DMS 273 (cell line): ENCODE measurements around the gene CDCA3.
A peak's percentile ranks its signal among the peaks of the same experiment; 100 is the strongest.
"Not testable (repeated sequence)": the region's sequence is repeated elsewhere in the genome, so short reads cannot be mapped to it uniquely, and the experiment has no call there.

ENCODE experiments used
- DNase-seq: peaks from one replicate; lab custom pipeline; 2025; ENCODE audit not compliant: unreplicated experiment; lab: John Stamatoyannopoulos, UW

The CDCA3 gene

DNA sequence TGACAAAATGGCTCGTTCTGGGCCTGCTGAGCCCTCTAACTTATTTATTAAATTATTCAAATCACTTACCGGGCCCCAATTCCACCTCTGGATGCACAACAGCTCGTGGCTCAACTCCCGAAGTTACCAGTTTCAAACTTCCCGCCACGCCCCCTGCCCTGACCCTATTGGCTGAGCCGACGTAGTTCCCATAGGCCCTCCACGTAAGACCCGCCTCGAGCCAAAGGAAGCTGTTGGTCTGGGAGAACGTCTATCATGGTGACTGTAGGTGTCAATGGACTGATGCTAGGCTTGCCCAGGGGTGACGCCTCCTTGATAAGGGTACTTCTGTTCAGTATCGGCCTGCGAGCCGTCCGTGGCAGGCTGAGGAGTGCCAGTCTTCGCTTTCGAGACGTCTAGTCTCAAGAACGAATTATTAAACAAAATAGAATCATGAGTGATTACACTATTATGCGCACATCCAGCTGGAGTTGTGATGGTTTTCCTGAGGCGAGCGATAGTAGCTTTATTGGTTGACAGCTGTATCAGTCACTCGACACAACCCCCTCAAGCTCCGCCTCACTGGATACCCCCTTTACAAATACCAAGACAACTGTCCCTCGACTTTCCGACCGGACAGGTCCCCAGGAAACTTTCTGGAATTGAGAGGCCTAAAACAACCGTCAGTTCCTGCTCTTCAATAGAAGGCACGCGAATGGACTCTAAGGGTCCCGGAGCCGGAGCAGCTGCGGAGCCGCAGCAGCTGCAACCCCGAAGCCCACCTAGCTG lies at the start of gene CDCA3:
Gene CDCA3, minus strand, starts transcription at position 134 of the 768 bp plus-strand sequence. CDS start 334 bp downstream, outside the sequence.
- DNase-seq = peak; percentile 98

DNA sequence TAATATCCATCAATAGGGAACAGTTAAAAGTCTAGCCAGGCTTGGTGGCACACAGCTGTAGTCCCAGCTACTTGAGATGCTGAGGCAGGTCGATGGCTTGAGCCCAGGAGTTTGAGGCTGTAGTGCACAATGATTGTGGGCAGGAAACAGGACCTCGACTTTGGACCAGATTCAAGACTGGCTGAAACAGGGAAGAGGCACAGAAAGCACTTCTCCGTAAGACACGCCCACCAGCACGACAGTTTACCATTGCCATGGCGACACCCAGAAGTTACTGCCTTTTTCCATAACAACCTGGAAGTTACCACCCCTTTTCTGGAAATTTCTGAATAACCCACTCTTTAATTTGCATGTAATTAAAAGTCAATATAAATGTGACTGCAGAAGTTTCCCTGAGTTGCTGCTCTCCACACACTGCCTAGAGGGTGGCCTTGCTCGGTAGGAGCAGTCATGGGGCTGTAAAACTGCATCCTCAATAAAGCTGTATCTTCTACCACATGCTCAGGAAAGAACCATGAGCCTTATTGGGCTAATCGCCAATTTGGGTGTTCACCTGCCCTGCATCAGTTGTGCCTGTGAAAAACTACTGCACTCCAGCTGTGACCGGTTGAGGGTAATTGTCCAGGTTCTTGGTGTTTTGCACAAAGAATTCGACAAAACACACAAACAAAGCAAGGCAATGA lies 48.9 kb upstream of the CDCA3 start:
- peak; percentile 21 for DNase-seq

DNA sequence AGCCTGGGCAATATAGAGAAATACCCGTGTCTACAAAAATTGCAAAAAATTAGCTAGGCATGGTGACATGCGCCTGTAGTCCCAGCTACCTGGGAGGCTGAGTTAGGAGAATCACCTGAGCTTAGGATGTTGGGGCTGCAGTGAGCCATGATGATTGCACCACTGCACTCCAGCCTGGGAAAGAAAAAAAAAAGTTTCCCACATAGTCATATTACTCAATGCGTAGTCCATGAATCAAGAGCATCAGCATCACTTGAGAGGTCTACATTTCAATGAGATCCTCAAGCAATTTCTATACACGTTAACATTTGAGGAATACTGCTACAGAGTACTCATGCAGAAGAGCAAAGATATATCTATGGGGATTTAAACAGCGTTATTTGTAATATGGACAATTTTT lies 48.3 kb upstream of the CDCA3 start:
- no peak for DNase-seq

DNA sequence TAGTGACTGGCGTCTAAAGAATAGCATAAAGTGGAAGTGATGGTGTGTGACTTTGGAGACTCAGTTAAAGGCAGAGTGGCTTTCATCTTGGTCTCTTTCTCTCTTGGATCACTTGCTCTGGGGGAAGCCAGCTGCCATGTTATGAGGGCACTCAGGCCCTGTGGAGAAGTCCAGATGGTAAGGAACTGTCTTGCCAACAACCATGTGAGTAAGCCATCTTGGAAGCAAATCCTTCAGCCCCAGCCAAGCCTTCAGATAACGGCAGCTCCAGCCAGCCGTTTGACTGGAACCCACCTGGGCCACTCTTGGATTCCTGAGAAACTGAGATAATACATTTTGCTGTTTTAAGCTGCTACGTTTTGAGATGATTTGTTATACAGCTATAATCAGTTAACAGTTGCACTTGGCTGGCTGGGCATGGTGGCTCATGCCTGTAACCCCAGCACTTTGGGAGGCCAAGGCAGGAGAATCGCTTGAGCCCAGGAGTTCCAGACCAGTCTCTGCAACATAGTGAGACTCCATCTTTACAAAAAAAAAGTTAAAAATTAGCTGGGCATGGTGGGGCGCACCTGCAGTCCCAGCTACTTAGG lies 45.9 kb upstream of the CDCA3 start:
- DNase-seq = peak; percentile 67

DNA sequence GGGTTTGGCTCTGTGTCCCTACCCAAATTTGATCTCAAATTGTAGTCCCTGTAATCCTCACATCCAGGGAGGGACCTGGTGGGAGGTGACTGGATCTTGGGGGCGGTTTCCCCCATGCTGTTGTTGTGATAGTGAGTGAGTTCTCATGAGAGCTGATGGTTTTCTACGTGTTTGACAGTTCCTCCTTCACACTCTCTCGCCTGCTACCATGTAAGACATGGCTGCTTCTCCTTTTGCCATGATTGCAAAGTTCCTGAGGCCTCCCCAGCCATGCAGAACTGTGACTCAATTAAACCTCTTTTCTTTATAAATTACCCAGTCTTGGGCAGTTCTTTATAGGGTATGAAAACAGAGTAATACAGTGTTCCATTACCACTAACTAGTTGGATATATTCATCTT lies 43.2 kb upstream of the CDCA3 start:
- no peak for DNase-seq

DNA sequence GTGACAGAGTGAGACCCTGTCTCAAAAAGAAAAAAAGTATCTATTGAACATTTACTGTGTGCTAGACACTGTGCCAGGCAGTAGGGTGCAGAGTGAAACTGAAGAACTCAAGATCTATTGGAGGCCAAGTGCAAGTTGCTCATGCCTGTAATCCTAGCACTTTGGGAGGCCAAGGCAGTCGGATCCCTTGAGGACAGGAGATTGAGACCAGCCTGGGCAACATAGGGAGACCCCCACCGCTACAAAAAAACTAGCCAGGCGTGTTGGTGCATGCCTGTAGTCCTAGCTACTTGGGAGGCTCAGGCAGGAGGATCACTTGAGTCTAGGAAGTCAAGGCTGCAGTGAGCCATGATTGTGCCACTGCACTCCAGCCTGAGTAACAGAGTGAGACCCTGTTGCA lies 41.6 kb upstream of the CDCA3 start:
- not testable (repeated sequence) for DNase-seq

DNA sequence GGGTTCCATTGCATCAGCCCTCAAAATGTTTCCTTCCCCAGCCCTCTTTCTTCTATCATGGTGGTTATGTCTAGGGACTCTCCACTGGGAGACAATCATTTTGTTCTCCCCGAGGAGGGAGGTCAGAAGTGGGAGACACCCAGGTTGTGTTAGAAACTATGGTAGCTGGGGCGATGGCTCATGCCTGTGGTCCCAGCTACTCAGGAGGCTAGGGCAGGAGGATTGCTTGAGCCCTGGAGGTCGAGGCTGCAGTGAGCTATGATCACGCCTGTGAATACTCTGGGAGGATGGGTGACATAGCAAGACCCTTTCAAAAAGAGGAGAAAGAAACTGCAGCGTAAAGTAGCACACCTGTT lies 40.5 kb upstream of the CDCA3 start:
- no peak for DNase-seq

DNA sequence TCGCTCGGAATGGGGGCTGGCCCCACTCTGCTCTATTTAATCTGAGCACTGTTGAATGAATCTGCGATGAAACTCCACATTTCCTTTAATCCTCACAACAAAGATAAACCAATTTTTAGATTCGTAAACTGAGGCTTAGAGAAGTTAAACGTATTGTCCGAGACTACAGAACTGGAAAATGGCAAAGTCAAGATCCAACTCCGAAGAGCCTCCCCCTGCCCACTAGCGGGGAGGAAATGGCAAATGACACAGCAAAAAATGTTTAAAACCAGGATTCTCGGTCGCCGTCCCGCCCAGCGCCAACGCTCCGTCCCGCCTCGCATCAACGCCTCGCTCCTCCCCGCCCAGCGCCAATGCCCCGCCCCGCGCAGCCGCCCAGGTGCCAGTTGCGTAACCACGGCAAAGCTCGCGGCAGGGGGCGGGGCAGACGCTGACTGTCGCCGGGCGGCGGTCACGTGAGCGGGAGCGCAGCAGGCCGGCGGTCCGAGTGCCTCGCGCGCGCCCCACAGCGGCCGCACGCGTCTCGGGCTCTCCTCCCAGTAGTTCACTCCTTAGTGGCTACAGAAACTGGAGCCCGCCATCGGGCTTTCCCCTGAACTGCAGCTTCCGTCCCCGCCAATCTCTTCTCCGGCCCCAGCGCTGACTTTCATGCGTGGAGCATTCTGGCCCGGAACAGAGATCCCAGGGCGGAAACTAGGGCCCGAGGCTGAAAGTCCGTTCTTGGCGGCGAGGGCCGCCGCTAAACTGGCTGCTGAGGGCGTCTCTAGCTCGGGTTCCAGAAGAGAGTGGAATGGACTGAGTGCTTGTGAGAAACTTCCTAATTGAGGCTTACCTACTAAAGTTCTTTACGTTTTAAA lies 39.9 kb upstream of the CDCA3 start:
- peak; percentile 97 for DNase-seq

DNA sequence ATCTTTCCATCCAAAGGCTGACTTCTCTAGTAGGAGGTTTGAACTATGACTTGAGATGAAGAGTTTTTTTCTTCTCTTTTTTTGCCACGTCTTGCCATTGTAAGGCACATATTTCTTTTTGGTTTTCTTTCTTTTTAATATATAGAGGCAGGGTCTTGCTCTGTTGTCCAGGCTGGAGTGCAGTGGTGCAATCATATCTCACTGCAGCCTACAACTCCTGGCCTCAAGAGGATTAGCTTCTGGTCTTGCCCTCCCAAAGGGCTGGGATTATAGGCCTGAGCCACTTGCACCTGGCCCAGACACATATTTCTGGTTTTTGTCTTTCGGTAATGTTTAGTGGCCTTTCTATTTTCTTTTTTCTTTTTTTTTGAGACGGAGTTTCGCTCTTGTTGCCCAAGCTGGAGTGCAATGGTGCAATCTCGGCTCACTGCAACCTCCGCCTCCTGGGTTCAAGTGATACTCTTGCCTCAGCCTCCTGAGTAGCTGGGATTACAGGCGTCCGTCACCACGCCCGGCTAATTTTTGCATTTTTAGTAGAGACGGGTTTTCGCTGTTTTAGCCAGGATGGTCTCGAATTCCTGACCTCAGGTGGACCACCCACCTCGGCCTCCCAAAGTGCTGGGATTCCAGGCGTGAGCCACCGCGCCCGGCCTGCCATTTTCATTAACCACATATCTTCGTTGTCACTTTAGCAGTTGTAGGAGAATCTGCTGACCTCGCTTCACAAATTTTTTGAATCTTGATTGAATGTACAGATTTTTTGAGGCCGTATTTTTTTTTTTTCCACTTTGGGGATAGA lies 38.9 kb upstream of the CDCA3 start:
- not testable (repeated sequence) for DNase-seq

DNA sequence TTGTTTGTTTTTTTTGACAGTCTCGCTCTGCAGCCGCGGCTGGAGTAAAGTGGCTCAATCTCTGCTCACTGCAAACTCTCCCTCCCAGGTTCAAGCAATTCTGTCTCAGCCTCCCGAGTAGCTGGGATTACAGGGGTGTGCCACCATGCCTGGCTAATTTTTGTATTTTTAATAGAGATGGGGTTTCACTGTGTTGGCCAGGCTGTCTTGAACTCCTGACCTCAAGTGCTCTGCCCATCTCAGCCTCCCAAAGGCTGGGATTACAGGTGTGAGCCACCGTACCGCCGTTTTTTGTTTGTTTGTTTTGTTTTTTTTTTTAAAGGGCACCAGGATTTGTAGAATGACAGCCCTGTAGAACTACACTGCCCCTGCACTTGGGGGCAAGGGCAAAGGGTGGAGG lies 37.7 kb upstream of the CDCA3 start:
- not testable (repeated sequence) for DNase-seq

DNA sequence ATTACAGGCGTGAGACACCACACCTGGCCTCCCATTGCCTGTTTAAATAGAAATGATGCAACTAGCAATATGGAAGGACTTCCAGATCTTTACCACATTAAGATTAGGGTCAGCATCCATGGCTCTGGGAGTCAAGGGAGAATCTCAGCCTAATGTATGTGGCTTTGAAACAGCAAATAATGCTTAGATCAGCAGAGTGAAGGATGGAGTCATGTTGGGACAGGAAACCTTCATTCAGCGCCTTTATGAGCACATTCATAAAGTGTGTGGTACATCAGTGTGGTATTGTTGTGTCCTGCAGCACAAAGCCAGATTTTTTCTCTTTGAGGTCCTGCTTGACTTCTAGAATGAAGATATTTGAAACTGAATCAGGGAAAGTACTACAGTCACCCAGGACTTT lies 37.3 kb upstream of the CDCA3 start:
- DNase-seq = no peak

DNA sequence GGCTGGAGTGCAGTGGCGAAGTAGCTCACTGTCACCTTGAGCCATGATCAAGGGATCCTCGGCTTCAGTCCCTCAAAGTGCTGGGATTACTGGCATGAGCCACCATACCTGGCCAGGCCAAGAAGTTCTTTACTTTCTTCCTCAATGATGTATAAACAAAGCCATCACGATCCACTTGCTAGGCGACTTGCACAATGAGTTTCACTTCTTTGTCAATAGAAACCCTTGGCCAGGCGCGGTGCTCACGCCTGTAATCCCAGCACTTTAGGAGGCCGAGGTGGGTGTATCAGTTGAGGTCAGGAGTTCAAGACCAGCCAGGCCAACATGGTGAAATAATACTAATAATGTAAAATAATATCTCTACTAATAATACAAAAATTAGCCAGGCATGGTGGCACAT lies 36.4 kb upstream of the CDCA3 start:
- DNase-seq = no peak

DNA sequence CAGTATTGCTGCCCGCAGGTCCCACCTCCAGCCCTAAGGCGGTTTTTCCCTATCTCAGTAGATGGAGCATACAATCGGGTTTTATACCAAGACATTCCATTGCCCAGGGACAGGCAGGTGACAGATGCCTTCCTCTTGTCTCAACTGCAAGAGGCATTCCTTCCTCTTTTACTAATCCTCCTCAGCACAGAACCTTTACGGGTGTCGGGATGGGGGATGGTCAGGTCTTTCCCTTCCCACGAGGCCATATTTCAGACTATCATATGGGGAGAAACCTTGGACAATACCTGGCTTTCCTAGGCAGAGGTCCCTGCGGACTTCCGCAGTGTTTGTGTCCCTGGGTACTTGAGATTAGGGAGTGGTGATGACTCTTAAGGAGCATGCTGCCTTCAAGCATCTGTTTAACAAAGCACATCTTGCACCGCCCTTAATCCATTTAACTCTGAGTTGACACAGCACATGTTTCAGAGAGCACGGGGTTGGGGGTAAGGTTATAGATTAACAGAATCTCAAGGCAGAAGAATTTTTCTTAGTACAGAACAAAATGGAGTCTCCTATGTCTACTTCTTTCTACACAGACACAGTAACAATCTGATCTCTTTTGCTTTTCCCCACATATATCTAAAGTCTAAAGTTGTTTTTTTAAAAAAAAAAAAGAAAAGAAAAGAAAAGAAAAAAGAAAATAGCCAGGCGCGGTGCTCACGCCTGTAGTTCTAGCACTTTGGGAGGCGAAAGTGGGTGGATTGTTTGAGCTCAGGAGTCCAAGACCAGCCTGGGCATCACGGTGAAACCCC lies 35.3 kb upstream of the CDCA3 start:
- DNase-seq = not testable (repeated sequence)

DNA sequence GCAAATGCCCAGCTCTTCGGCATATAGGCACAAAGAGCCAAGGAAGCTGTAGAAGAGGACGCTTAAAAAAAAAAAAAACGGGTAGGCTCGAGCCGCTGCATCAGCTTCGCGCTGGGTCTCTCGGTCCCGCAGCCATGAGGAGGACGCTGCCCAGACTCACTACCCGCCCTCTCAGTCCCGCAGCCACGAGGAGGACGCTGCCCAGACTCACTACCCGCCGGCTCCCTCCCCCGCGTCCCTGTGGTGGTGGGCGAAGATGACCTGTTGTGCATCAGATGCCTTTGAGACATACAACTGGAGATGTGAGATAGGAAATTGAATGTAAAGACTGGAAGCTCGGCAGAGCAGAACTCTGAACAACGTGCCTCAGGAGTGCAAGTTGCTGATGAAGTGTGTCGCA lies 33.5 kb upstream of the CDCA3 start:
- DNase-seq = no peak

DNA sequence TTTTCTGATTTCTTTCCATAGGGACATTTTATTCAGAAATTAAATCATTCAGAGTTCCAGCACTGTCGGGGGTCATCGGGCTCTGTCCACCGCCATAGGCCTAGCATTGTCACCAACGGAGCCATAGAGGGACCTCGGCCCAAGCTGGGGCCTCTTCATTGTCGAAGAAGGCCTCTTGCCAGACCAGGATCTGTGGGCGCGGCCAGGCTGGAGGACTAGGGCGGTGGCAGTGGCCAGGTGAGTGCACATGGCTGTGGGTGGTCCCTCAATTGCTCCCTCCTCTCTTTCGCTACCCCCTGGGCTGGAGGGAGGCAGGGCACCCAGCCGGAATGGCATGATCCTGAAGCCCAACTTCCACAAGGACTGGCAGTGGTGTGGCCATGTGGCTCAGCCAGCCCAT lies 32.6 kb upstream of the CDCA3 start:
- DNase-seq = no peak

DNA sequence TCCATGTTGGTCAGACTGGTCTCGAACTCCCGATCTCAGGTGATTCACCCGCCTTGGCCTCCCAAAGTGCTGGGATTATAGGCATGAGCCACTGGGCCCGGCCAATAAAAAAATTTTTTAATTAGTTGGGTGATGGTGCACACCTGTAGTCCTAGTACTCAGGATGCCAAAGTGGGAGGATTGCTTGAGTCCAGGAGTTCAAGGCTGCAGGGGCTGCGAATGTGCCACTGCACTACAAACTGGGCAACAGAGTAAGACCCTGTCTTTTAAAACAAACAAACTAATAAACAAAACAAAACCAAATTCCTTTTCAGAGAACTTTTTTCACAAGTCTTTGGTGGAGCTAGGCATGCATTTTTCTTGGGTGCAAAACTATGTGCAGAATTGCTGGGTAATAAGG lies 32.2 kb upstream of the CDCA3 start:
- DNase-seq = no peak

DNA sequence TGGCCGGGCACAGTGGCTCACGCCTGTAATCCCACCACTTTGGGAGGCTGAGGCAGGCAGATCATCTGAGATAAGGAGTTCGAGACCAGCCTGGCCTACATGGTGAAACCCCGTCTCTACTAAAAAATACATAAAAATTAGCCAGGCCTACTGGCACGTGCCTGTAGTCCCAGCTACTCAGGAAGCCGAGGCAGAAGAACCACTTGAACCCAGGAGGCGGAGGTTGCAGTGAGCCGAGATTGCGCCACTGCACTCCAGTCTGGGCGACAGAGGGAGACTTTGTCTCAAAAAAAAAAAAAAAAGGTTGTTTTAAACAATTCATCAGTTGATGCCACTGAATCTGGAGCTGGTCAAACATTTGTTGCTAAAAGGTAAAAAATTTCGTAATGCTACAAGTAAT lies 28.7 kb upstream of the CDCA3 start:
- not testable (repeated sequence) for DNase-seq

DNA sequence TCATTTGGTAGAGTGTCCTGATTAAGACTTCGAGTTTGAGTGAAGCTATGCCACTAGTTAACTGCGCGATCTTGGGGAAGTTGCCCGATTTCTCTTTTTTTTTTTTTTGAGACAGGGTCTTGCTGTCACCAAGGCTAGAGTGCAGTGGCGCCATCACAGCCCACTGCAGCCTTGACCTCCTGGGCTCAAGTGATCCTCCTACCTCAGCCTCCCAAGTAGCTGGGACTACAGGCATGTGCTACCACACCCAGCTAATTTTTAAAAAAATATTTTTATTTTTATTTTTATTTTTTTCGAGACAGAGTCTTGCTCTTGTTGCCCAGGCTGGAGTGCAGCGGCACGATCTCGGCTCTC lies 22.9 kb upstream of the CDCA3 start:
- not testable (repeated sequence) for DNase-seq

DNA sequence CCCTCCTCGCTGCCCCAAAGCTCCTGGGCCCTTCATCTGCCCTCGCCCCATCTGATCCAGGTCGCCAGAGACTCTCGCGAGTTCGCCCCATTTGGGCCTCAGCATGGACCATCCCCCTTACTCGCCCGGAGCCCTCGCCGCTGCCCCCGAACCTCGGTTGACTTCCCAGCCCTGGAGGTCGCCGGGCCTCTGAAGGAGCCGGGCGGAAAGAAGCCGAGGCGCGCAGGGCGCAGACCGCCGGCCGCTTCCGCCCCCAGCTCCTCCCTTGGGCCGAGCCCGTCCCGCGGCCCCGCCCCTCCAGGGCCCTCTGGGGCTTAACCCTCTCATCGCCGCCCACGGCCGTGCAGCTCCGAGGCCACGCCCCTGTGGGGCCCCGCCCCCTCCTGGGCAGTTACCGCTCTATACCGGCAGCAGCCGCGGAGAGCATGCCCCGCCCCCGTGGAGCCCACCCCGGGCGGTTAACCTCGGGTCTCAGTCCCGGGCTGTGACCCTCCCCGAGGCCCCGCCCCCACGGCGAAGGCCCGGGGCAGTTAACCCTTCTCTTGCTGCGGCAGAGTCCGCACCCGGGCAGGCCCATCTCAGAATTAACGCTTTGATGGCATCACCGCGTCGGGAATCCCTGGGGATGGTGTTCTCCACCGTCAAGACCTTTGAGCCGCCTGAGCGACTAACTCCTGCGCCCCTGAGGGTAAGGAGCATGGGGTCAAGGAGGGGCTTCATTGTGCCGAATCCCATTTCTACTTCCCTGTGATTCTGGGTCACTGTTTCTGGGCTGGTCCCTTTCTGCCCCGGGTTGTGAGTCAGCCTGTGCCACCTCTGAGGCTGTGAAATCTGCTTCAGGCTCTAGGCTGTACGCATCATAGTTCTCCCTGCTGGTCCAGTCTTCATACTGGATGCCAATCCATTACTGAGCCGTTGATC lies 22.3 kb upstream of the CDCA3 start, which contains the start of gene SPSB2:
Gene SPSB2, minus strand, starts transcription at position 210 of the 921 bp plus-strand sequence. CDS start 402 bp downstream, outside the sequence.
- DNase-seq = peak; percentile 97
